ENCODE results near the gene BHLHE23. TPM values are rescaled to one million over a fixed set of nuclear protein-coding genes. Genes with fewer than 3 reads are reported as not detected.

Gene BHLHE23
- total RNA-seq, 2 donors from 2014 or later, result not detected

- TF ChIP-seq, protein P1, sequence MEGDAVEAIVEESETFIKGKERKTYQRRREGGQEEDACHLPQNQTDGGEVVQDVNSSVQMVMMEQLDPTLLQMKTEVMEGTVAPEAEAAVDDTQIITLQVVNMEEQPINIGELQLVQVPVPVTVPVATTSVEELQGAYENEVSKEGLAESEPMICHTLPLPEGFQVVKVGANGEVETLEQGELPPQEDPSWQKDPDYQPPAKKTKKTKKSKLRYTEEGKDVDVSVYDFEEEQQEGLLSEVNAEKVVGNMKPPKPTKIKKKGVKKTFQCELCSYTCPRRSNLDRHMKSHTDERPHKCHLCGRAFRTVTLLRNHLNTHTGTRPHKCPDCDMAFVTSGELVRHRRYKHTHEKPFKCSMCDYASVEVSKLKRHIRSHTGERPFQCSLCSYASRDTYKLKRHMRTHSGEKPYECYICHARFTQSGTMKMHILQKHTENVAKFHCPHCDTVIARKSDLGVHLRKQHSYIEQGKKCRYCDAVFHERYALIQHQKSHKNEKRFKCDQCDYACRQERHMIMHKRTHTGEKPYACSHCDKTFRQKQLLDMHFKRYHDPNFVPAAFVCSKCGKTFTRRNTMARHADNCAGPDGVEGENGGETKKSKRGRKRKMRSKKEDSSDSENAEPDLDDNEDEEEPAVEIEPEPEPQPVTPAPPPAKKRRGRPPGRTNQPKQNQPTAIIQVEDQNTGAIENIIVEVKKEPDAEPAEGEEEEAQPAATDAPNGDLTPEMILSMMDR (IDR thresholded peaks at IDR 0.05), result no peak
- TF ChIP-seq POLR2A (IDR thresholded peaks at IDR 0.05), result no peak
- peaks cover 0 to 11% of the 10 kb centered on the region in 2 donors for H3K27me3 ChIP-seq
- 34 to 51% methylated on average over 11 to 27 of the region's 28 CpGs for WGBS, 2 donors
- H3K27ac ChIP-seq, result no peak overlapping the region
- peaks cover 8% of the 10 kb centered on the region for H3K4me1 ChIP-seq
- no peaks in the 10 kb centered on the region for H3K36me3 ChIP-seq (replicated peaks in 1 of 2; ENCODE audit: insufficient read depth in 1 of 2, low read depth in 2 of 2)
- peaks cover 0 to 8% (median 0%) of the 10 kb centered on the region in 3 donors for H3K9me3 ChIP-seq
- H3K4me3 ChIP-seq, result no peak overlapping the region
- DNase-seq (no peak), ATAC-seq (no peak)
- intact Hi-C loops (cut with DNase I), result no loop called here
These were observed 18.0 kb upstream of the BHLHE23 start for GRCh38 chr20:63024573-63025392.

- peaks cover 0 to 11% of the 10 kb centered on the region in 2 donors for H3K27me3 ChIP-seq
- TF ChIP-seq, protein P1 (IDR thresholded peaks at IDR 0.05), result no peak
- no peak for TF ChIP-seq POLR2A (IDR thresholded peaks at IDR 0.05)
- H3K9me3 ChIP-seq, result peaks cover 0 to 8% (median 0%) of the 10 kb centered on the region in 3 donors
- intact Hi-C loops (cut with DNase I), result no loop called here
- no peak overlapping the region for H3K4me3 ChIP-seq
- no peak for DNase-seq
- no peak for ATAC-seq
- no peaks in the 10 kb centered on the region for H3K36me3 ChIP-seq (replicated peaks in 1 of 2; ENCODE audit: insufficient read depth in 1 of 2, low read depth in 2 of 2)
- 69 to 76% methylated on average over 20 to 32 of the region's 33 CpGs for WGBS, 2 donors
- no peak overlapping the region for H3K27ac ChIP-seq
- peaks cover 8% of the 10 kb centered on the region for H3K4me1 ChIP-seq
These were observed 17.3 kb upstream of the BHLHE23 start for GRCh38 chr20:63023936-63024571.

DNA sequence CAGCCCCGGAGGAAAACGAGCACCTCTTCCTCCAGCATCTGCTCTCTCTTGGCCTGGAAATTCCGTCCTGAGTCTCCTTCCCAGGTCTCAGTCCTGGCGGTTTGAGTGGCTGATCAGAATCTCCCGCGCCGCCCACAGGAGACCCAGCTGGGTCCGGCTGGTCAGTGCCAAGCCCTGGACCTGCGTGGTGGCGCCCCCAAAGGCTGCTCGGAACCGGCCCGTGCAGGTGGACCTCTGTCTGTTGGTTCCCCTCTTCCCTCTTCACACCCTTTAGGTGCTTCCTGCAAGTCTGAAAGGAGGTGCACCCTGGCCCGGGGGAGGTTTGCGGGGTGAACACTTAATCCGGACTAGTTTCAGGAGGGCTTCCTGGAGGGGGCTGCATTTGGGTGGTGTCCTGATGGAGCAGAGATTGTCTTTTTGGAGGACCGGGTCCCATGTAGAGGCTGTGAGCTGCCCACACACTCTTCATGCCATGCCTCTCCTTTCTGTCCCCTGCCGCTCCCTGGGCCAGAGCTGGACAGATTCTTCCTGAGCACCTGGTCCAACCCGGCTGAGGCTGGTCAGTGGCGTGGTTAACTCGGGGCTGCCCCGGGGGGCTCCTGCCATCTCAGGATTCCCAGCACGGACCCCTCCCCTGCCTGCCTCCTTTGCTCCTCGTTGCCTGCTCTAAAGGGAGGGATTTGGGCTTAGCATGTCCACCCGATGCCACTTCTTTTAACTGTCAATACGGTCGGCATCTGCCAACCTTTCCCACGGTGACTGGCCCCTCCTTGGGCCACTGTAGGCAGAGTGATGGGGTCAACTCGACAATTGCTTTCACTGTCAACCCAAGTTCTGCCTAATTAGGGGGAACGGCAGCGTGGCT, 16.5 kb upstream of the BHLHE23 start:
- DNase-seq (no peak), ATAC-seq (no peak)
- WGBS, 2 donors, result 47 to 53% methylated on average over 24 to 31 of the region's 31 CpGs
- peaks cover 0 to 8% (median 0%) of the 10 kb centered on the region in 3 donors for H3K9me3 ChIP-seq
- no peak overlapping the region for H3K4me3 ChIP-seq
- H3K36me3 ChIP-seq (replicated peaks in 1 of 2; ENCODE audit: insufficient read depth in 1 of 2, low read depth in 2 of 2), result no peaks in the 10 kb centered on the region
- peaks cover 8% of the 10 kb centered on the region for H3K4me1 ChIP-seq
- no peak for TF ChIP-seq POLR2A (IDR thresholded peaks at IDR 0.05)
- TF ChIP-seq, protein P1 (IDR thresholded peaks at IDR 0.05), result no peak
- H3K27me3 ChIP-seq, result peaks cover 0 to 11% of the 10 kb centered on the region in 2 donors
- H3K27ac ChIP-seq, result no peak overlapping the region
- intact Hi-C loops (cut with DNase I), result no loop called here

- intact Hi-C loops (cut with DNase I), result no loop called here
- DNase-seq (no peak), ATAC-seq (no peak)
- H3K9me3 ChIP-seq, result peaks cover 0 to 8% (median 0%) of the 10 kb centered on the region in 3 donors
- peaks cover 8% of the 10 kb centered on the region for H3K4me1 ChIP-seq
- TF ChIP-seq, protein P1 (IDR thresholded peaks at IDR 0.05), result no peak
- TF ChIP-seq POLR2A (IDR thresholded peaks at IDR 0.05), result no peak
- WGBS, 2 donors, result 42 to 47% methylated on average over 12 of the region's 12 CpGs
- H3K4me3 ChIP-seq, result no peak overlapping the region
- peaks cover 0 to 14% of the 10 kb centered on the region in 2 donors for H3K27me3 ChIP-seq
- no peak overlapping the region for H3K27ac ChIP-seq
- H3K36me3 ChIP-seq (replicated peaks in 1 of 2; ENCODE audit: insufficient read depth in 1 of 2, low read depth in 2 of 2), result no peaks in the 10 kb centered on the region
These were observed 15.7 kb upstream of the BHLHE23 start for GRCh38 chr20:63022501-63022900.

Data from body of pancreas (tissue), 4 donors.